PFSK-1 (cell line): Measurements from ENCODE around the gene WWC2.

Experiments
- FOXP2 ChIP-seq: optimal IDR thresholded peaks from 2 replicates; pipeline ENCODE3; 2011; ENCODE audit warnings: borderline replicate concordance, control low read depth, inconsistent platforms; ENCODE audit not compliant: insufficient read depth; ENCODE audit errors: extremely low read length, extremely low read depth
- POLR2AphosphoS5 ChIP-seq: IDR thresholded peaks from 2 replicates; pipeline ENCODE4 v1.6.1; 2012; ENCODE audit warnings: low read depth, mild to moderate bottlenecking, control low read depth, low read length, moderate library complexity
- SIN3A ChIP-seq: IDR thresholded peaks from 2 replicates; pipeline ENCODE4 v1.6.1; 2012; ENCODE audit warnings: mild to moderate bottlenecking, low read length, moderate library complexity, borderline replicate concordance; ENCODE audit not compliant: insufficient read depth
- TAF1 ChIP-seq: IDR thresholded peaks from 2 replicates; pipeline ENCODE4 v1.6.1; 2012; ENCODE audit warnings: low read length, control low read depth, borderline replicate concordance; ENCODE audit not compliant: insufficient read depth
- TF ChIP-seq, protein P1 (sequence below), 2 experiments: IDR thresholded peaks; 2 replicates each; pipeline versions ENCODE4 v1.6.1 to v1.8.0; 2011 to 2012; ENCODE audit warnings: low read depth in 2 of 2, low read length in 2 of 2, control low read depth in 1 of 2, inconsistent platforms in 1 of 2, mild to moderate bottlenecking in 1 of 2, moderate library complexity in 1 of 2; ENCODE audit not compliant: insufficient read depth in 1 of 2

The WWC2 gene

DNA sequence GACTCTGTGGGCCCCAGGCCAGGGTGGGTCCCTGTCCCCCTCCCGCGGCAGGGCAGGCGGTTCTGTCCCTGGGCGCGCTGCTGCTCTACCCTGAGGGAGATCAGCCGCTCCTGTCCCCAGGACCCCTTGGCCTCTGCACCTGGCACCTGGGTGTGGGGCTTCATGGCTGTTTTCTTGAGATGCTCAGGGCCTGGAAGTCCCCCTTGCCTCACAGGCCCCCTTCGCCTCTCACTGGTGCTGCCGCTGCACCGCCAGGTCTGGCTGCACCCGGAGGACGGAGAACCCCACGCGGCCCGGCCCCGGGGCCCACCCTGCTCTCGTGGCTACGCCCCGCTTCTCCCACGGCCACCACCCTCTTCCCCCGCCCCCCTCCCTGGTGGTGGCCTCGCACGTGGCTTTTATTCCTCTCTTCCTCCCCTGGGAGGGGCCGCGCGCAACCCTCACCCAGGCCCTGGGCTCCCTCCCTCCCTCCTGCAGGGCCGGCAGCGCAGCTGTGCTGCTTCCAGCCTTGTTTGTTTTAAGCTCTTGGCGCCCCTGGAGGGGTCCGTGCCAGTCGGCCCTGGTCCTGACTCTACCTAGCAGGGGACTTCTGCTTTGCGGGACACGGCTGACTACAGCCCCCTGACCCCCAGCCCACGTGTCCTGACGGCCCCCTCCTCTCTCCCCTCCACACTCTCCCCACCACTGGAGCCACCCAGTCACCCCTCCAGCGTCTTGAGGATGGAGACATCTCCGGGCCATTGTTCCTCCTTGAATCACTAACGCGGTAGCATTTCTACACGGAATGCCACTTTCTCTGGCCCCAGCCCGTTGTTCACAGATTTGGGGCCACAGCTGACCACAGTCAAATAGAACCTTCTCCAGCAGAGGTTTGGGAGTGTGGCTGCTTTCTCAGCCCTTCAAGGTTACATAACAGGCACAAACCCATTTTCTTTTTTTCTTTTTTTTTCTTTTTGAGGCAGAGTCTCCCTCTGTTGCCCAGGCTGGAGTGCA lies 243.8 kb downstream of the WWC2 start:
- TF ChIP-seq TAF1 (no peak), SIN3A (no peak)

DNA sequence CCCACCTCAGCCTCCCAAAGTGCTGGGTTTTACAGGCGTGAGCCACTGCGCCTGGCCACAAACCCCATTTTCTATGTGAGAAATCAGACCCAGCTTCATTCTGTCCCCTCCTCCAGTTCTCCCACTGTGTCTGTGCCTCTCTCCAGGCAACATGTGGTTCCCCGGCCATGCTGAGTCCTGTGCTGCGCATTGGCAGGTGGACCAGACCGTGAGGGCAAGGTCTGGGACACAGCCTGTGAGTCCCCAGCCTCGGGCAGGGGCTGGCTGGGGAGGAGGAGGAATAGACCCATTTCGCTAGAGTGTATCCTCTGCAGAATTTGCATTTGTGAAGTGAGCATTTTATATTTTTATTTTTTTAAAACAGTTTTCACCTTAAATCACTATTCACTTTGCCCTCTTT lies 244.7 kb downstream of the WWC2 start:
- no peak for TF ChIP-seq POLR2AphosphoS5
- TF ChIP-seq SIN3A: no peak
- TF ChIP-seq, protein P1, sequence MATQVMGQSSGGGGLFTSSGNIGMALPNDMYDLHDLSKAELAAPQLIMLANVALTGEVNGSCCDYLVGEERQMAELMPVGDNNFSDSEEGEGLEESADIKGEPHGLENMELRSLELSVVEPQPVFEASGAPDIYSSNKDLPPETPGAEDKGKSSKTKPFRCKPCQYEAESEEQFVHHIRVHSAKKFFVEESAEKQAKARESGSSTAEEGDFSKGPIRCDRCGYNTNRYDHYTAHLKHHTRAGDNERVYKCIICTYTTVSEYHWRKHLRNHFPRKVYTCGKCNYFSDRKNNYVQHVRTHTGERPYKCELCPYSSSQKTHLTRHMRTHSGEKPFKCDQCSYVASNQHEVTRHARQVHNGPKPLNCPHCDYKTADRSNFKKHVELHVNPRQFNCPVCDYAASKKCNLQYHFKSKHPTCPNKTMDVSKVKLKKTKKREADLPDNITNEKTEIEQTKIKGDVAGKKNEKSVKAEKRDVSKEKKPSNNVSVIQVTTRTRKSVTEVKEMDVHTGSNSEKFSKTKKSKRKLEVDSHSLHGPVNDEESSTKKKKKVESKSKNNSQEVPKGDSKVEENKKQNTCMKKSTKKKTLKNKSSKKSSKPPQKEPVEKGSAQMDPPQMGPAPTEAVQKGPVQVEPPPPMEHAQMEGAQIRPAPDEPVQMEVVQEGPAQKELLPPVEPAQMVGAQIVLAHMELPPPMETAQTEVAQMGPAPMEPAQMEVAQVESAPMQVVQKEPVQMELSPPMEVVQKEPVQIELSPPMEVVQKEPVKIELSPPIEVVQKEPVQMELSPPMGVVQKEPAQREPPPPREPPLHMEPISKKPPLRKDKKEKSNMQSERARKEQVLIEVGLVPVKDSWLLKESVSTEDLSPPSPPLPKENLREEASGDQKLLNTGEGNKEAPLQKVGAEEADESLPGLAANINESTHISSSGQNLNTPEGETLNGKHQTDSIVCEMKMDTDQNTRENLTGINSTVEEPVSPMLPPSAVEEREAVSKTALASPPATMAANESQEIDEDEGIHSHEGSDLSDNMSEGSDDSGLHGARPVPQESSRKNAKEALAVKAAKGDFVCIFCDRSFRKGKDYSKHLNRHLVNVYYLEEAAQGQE (IDR thresholded peaks at IDR 0.05; ENCODE audit: insufficient read depth in 1 of 2, low read depth in 2 of 2, low read length in 2 of 2): no peak
- no peak for TF ChIP-seq FOXP2
- no peak for TF ChIP-seq TAF1

DNA sequence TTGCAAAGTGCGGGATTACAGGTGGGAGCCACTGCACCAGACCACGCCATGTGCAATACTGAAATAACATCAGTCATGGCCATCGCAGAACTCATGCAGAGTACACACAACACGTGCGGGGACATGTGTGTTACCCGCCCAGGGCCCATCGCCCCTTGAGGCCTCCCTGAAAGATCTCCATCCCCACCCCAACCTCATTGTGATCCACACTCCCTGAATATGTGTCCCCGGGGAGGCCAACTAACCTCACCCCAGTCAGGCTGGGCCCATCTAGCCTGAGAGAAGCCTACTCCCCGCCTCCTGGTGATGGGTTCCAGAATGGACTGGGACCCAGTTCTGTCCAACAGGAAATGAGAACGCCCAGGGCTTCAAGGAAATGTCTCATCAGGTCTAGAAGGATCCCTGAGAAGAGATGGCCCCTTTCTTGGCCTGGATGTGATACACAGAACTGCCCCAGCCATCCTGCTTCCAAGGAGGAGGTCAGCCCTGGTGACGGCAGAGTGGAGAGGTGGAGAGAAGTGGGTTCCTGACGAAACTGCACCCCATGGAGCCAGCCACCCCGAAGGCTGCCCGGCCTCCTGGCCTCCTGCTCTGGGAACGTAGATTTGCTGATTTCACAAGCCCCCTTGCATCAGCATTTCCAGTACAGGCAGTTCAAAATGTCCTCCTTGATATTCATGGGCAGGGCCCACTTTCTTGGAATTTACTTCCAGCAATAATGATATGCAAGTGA lies 245.6 kb downstream of the WWC2 start:
- TF ChIP-seq POLR2AphosphoS5: no peak
- no peak for TF ChIP-seq SIN3A
- no peak for TF ChIP-seq FOXP2
- TF ChIP-seq TAF1: no peak
- TF ChIP-seq, protein P1 (IDR thresholded peaks at IDR 0.05; ENCODE audit: insufficient read depth in 1 of 2, low read depth in 2 of 2, low read length in 2 of 2): no peak

DNA sequence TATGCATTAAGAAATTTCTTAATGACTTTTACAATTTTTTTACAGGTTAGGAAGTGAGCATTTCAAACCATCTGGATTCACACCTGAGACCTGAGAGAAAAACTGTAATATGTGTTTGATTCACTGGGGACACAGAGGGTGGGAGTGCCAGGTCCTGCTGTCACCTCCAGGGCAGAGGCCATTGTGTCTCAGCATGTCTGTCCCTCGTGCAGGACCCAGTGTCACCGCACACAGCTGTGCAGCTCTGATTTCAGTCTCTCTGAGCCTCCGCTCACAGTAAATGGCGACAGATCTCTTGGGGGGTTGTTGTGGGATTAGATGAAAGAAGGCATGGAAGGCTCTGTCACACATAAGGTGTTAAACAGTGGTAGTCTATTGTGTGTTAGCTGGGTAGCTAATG lies 246.2 kb downstream of the WWC2 start:
- TF ChIP-seq FOXP2 (no peak), TAF1 (no peak), POLR2AphosphoS5 (no peak), SIN3A (no peak)
- TF ChIP-seq, protein P1 (IDR thresholded peaks at IDR 0.05; ENCODE audit: insufficient read depth in 1 of 2, low read depth in 2 of 2, low read length in 2 of 2): no peak

DNA sequence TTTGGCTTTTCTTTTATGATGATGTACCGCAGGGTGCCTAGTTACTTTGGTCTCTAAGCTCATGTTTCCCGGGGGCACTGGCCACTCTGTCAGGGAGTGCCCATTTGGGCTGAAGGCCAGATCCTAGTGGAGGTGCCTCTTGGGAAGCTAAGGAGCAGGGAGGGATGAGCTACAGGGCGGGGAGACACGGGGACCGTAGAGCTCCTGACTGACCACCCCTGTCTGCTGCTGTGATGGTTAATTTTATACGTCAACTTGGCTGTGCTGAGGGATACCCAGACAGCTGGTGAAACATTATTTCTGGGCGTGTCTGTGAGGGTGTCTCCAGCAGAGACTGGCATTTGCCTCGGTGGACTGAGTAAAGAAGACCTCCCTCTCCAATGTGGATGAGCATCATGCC lies 248.1 kb downstream of the WWC2 start:
- TF ChIP-seq SIN3A (no peak), FOXP2 (no peak)
- TF ChIP-seq, protein P1 (IDR thresholded peaks at IDR 0.05; ENCODE audit: insufficient read depth in 1 of 2, low read depth in 2 of 2, low read length in 2 of 2): no peak
